SKM-1 treated with dmso at 0.1 percent for 144 hours (cell line): Measurements from ENCODE around the gene DLGAP4.

Experiments used
- DNase-seq: peaks from one replicate; lab custom pipeline; 2025; ENCODE audit not compliant: unreplicated experiment; lab: John Stamatoyannopoulos, UW

DLGAP4 gene

GRCh38 chr20:36346256-36346655 is 40.1 kb downstream of the DLGAP4 start:
- DNase-seq: no peak

- no peak for DNase-seq
These were observed 43.4 kb downstream of the DLGAP4 start for GRCh38 chr20:36349384-36350170.

GRCh38 chr20:36350439-36350838 is 44.3 kb downstream of the DLGAP4 start:
- no peak for DNase-seq

GRCh38 chr20:36351937-36352336 is 45.8 kb downstream of the DLGAP4 start:
- no peak for DNase-seq

GRCh38 chr20:36352843-36353553 is 46.9 kb downstream of the DLGAP4 start:
- DNase-seq: no peak

- no peak for DNase-seq
These were observed 47.6 kb downstream of the DLGAP4 start for GRCh38 chr20:36353740-36354139.

GRCh38 chr20:36355469-36356171 is 49.5 kb downstream of the DLGAP4 start:
- no peak for DNase-seq

- DNase-seq: no peak
These were observed 53.7 kb downstream of the DLGAP4 start for GRCh38 chr20:36359668-36360406.

GRCh38 chr20:36360429-36360828 is 54.3 kb downstream of the DLGAP4 start:
- DNase-seq: no peak

GRCh38 chr20:36361406-36361805 is 55.3 kb downstream of the DLGAP4 start:
- no peak for DNase-seq

- DNase-seq: no peak
These were observed 56.1 kb downstream of the DLGAP4 start for GRCh38 chr20:36362261-36362660.

- DNase-seq: no peak
These were observed 57.0 kb downstream of the DLGAP4 start for GRCh38 chr20:36362978-36363713.

- DNase-seq: no peak
These were observed 58.4 kb downstream of the DLGAP4 start for GRCh38 chr20:36364506-36364905.

- DNase-seq: no peak
These were observed 60.7 kb downstream of the DLGAP4 start for GRCh38 chr20:36366623-36367369.

- DNase-seq: no peak
These were observed 61.2 kb downstream of the DLGAP4 start for GRCh38 chr20:36367370-36367745.

- no peak for DNase-seq
These were observed 62.0 kb downstream of the DLGAP4 start for GRCh38 chr20:36367907-36368799.

GRCh38 chr20:36368869-36369268 is 62.7 kb downstream of the DLGAP4 start:
- DNase-seq: no peak

- no peak for DNase-seq
These were observed 63.6 kb downstream of the DLGAP4 start for GRCh38 chr20:36369739-36370138.
